ENCODE data around the gene DNM3. TPM values are rescaled to one million over a fixed set of nuclear protein-coding genes. Genes with fewer than 3 reads are reported as not detected.

Gene DNM3
- total RNA-seq, 1 experiment from 2014 or later = 0.11 TPM

DNA sequence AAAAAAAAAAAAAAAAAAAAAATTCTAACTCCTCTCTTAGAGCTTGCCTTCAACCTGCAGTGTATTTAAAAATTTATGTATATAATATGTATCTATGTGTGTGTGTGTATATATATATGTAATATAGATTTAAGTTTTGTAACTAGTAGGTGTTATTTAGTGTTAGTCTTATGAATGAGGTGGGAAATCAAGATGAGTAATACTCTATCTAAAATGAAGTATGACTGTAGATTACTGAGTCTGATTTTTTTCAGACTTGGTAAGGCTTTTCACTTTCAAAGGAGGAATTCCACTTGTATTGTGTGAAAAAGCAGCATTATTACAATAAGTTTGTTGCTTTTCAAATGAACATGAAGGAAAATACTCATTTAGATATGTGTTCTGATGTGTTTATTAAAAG lies 5.4 kb upstream of the DNM3 start:
- TF ChIP-seq CTCF (IDR thresholded peaks at IDR 0.05; ENCODE audit: insufficient read depth in 1 of 2, low read depth in 1 of 2, low read length in 1 of 2, severe bottlenecking in 1 of 2, unreplicated experiment in 1 of 2) = no peak
- Mint-ChIP-seq H3K4me3 (ENCODE audit: unreplicated experiment) (no peak overlapping the region), H3K4me1 (ENCODE audit: low read depth, unreplicated experiment) (peaks cover 5% of the 10 kb centered on the region), H3K27me3 (ENCODE audit: insufficient read depth, unreplicated experiment) (peaks cover 13% of the 10 kb centered on the region), H3K27ac (ENCODE audit: unreplicated experiment) (no peak overlapping the region), H3K9me3 (ENCODE audit: unreplicated experiment) (no peaks in the 10 kb centered on the region), H3K36me3 (ENCODE audit: insufficient read depth, unreplicated experiment) (no peaks in the 10 kb centered on the region)
- POLR2A ChIA-PET = no interaction called here
- Histone ChIP-seq H3K9me3 (peaks cover 3% of the 10 kb centered on the region), H3K36me3 (ENCODE audit: control insufficient read depth, insufficient read depth, low read length) (no peaks in the 10 kb centered on the region), H3K27me3 (replicated peaks; ENCODE audit: control insufficient read depth, insufficient read depth, low read length) (no peaks in the 10 kb centered on the region), H3K4me1 (no peaks in the 10 kb centered on the region; the same call in 1 of the 2 replicates), H3K4me3 (ENCODE audit: low read depth, low read length) (no peak overlapping the region)
- CTCF ChIA-PET = no interaction called here
- intact Hi-C loops (cut with micrococcal nuclease; ENCODE audit: unreplicated experiment) = no loop called here
- DNase-seq = no peak
- BruUV-seq (replicated peaks) = no TSS peak

GRCh38 chr1:171841931-171842761 lies 848 bp downstream of the DNM3 start:
- Mint-ChIP-seq H3K4me1 (ENCODE audit: low read depth, unreplicated experiment) (peaks cover 13% of the 10 kb centered on the region), H3K4me3 (ENCODE audit: unreplicated experiment) (peak overlapping the region; percentile 82), H3K27me3 (ENCODE audit: insufficient read depth, unreplicated experiment) (peaks cover 30% of the 10 kb centered on the region), H3K27ac (ENCODE audit: unreplicated experiment) (no peak overlapping the region), H3K9me3 (ENCODE audit: unreplicated experiment) (no peaks in the 10 kb centered on the region), H3K36me3 (ENCODE audit: insufficient read depth, unreplicated experiment) (no peaks in the 10 kb centered on the region)
- Histone ChIP-seq H3K27me3 (replicated peaks; ENCODE audit: control insufficient read depth, insufficient read depth, low read length) (peaks cover 3% of the 10 kb centered on the region), H3K4me1 (no peaks in the 10 kb centered on the region; the same call in 1 of the 2 replicates), H3K9me3 (peaks cover 6% of the 10 kb centered on the region), H3K4me3 (ENCODE audit: low read depth, low read length) (peak overlapping the region; percentile 58), H3K36me3 (ENCODE audit: control insufficient read depth, insufficient read depth, low read length) (no peaks in the 10 kb centered on the region)
- intact Hi-C loops (cut with micrococcal nuclease; ENCODE audit: unreplicated experiment) = loop anchor here (5.0 kb wide), 1 partner anchor 690 kb away; the partner anchor contains the start of gene SUCO
- CTCF ChIA-PET = interaction anchor here (0.6 to 1.1 kb wide), 3 partner anchors 9 to 563 kb away, joined by 3 read pairs; no protein-coding TSS in a partner anchor
- POLR2A ChIA-PET = no interaction called here
- TF ChIP-seq CTCF (IDR thresholded peaks at IDR 0.05; ENCODE audit: insufficient read depth in 1 of 2, low read depth in 1 of 2, low read length in 1 of 2, severe bottlenecking in 1 of 2, unreplicated experiment in 1 of 2) = no peak
- no peak for DNase-seq
- BruUV-seq (replicated peaks) = no TSS peak

DNA sequence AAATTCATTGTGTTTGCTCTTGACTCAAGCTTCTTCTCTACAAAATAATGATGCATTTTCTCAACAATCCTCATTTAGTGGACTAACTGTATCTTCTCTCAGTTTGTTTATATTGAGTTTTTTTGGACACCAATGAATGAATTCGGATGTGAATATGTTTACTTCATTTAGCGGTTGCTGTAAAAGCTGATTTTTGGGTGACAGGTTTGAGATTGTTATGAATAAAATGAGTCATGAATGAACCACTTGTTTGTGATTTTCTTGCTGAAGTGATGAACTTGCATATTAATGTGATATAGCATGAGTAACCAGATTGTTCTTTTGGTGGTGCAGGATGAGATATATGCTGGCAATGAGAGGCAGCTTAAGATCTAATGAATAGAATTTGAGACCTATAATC lies 3.1 kb downstream of the DNM3 start:
- Mint-ChIP-seq H3K9me3 (ENCODE audit: unreplicated experiment) (no peaks in the 10 kb centered on the region), H3K4me1 (ENCODE audit: low read depth, unreplicated experiment) (peaks cover 13% of the 10 kb centered on the region), H3K36me3 (ENCODE audit: insufficient read depth, unreplicated experiment) (no peaks in the 10 kb centered on the region), H3K27me3 (ENCODE audit: insufficient read depth, unreplicated experiment) (peaks cover 28% of the 10 kb centered on the region), H3K4me3 (ENCODE audit: unreplicated experiment) (no peak overlapping the region), H3K27ac (ENCODE audit: unreplicated experiment) (no peak overlapping the region)
- no peaks in the 10 kb centered on the region; the same call in 1 of the 2 replicates for H3K4me1 ChIP-seq
- H3K27me3 ChIP-seq (replicated peaks; ENCODE audit: control insufficient read depth, insufficient read depth, low read length) = peaks cover 3% of the 10 kb centered on the region
- CTCF ChIA-PET = no interaction called here
- H3K36me3 ChIP-seq (ENCODE audit: control insufficient read depth, insufficient read depth, low read length) = no peaks in the 10 kb centered on the region
- peaks cover 6% of the 10 kb centered on the region for H3K9me3 ChIP-seq
- intact Hi-C loops (cut with micrococcal nuclease; ENCODE audit: unreplicated experiment) = loop anchor here (5.0 kb wide), 1 partner anchor 688 kb away; the partner anchor contains the start of gene SUCO
- no peak for TF ChIP-seq CTCF (IDR thresholded peaks at IDR 0.05; ENCODE audit: insufficient read depth in 1 of 2, low read depth in 1 of 2, low read length in 1 of 2, severe bottlenecking in 1 of 2, unreplicated experiment in 1 of 2)
- POLR2A ChIA-PET = no interaction called here
- H3K4me3 ChIP-seq (ENCODE audit: low read depth, low read length) = no peak overlapping the region
- no peak for DNase-seq
- BruUV-seq (replicated peaks) = no TSS peak

Measured in Caco-2 (cell line).